ENCODE data around the gene SYT1.

- TF ChIP-seq CTCF (IDR thresholded peaks at IDR 0.05; ENCODE audit: low read depth, low read length) = no peak
- TF ChIP-seq MYC (IDR thresholded peaks at IDR 0.05; ENCODE audit: low read depth, low read length) = no peak
Observed at GRCh38 chr12:78929075-78929418, 64.5 kb downstream of the SYT1 start.
